DND-41 (cell line): ENCODE measurements around the gene SCN5A.

Experiments used
- ATAC-seq: fragments of 200-7000 bp; cut with Tn5 transposase; 3 replicates; pipeline ENCODE4 v1.9.1; 2021; ENCODE audit warnings: low read depth; ENCODE audit not compliant: insufficient read depth
- DNase-seq: peaks from one replicate; pipeline ENCODE4 v3.0.0-alpha.2; 2020
- H2AFZ ChIP-seq: 2 replicates; pipeline ENCODE4 v1.6.0; 2012; ENCODE audit warnings: low read depth, low read length
- H3K27ac ChIP-seq: 2 replicates; pipeline ENCODE4 v1.5.1; 2012; ENCODE audit warnings: low read length, inconsistent platforms
- H3K27me3 ChIP-seq: fragments of 200-600 bp; sonication (generic); 2 replicates; pipeline ENCODE4 v1.6.0; 2012; ENCODE audit warnings: low read length, mild to moderate bottlenecking, inconsistent platforms; ENCODE audit not compliant: insufficient read depth, poor library complexity
- H3K36me3 ChIP-seq: 2 replicates; pipeline ENCODE4 v1.5.1; 2012; ENCODE audit warnings: low read length, inconsistent platforms; ENCODE audit not compliant: insufficient read depth
- H3K4me1 ChIP-seq: 2 replicates; pipeline ENCODE4 v1.5.1; 2012; ENCODE audit warnings: mild to moderate bottlenecking, low read length; ENCODE audit not compliant: insufficient read depth
- H3K4me2 ChIP-seq: 2 replicates; pipeline ENCODE4 v1.6.0; 2012; ENCODE audit warnings: mild to moderate bottlenecking, moderate library complexity, low read length, inconsistent platforms; ENCODE audit not compliant: insufficient read depth
- H3K4me3 ChIP-seq, 2 experiments: fragments of 200-600 bp in 1 of 2; shearing (Covaris generic) in 1 of 2; 2 replicates each; pipeline ENCODE4 v1.5.1; 2012 to 2016; ENCODE audit warnings: inconsistent platforms in 2 of 2, low read length in 2 of 2, mild to moderate bottlenecking in 2 of 2, low read depth in 1 of 2, moderate library complexity in 1 of 2
- H3K79me2 ChIP-seq: 2 replicates; pipeline ENCODE4 v1.6.0; 2012; ENCODE audit warnings: low read length, inconsistent platforms; ENCODE audit not compliant: insufficient read depth
- H3K9ac ChIP-seq: 2 replicates; pipeline ENCODE4 v1.6.0; 2012; ENCODE audit warnings: low read depth, mild to moderate bottlenecking, inconsistent platforms, low read length, moderate library complexity
- H3K9me3 ChIP-seq: 2 replicates; pipeline ENCODE4 v1.5.1; 2012; ENCODE audit warnings: low read length, moderate library complexity, mild to moderate bottlenecking, inconsistent platforms; ENCODE audit not compliant: insufficient read depth, severe bottlenecking
- H4K20me1 ChIP-seq: 2 replicates; pipeline ENCODE4 v1.6.0; 2012; ENCODE audit warnings: low read length; ENCODE audit not compliant: insufficient read depth
- EZH2 ChIP-seq: IDR thresholded peaks from 3 replicates; pipeline ENCODE4 v1.6.1; 2012; ENCODE audit warnings: borderline replicate concordance, low read depth, mild to moderate bottlenecking, moderate library complexity, low read length, inconsistent platforms; ENCODE audit not compliant: severe bottlenecking
- TF ChIP-seq, protein P1 (sequence below): IDR thresholded peaks from 2 replicates; pipeline ENCODE4 v1.5.1; 2012; ENCODE audit warnings: borderline replicate concordance, low read length, moderate library complexity, mild to moderate bottlenecking; ENCODE audit not compliant: poor library complexity, severe bottlenecking; ENCODE audit errors: extremely low read depth

Gene SCN5A

DNA sequence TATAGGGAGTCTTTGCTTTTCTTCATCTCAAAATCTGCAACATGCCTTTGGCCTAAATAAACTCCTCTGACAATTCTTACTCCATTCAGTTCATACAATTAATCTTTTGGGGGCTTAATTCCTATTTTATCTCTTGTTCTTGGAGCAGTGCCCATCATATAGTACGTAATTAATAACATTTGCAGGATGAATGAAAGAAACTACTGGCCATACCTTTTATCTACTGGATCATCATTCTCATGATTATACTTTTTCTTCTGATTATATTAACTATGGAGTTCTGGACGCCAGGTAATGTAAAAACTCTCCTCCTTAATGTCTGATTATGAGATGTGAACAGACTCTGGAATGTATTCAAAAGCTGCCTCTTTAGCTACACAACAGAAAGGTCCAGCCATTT, 46.5 kb upstream of the SCN5A start:
- H3K4me2 ChIP-seq: no peak overlapping the region
- TF ChIP-seq, protein P1, sequence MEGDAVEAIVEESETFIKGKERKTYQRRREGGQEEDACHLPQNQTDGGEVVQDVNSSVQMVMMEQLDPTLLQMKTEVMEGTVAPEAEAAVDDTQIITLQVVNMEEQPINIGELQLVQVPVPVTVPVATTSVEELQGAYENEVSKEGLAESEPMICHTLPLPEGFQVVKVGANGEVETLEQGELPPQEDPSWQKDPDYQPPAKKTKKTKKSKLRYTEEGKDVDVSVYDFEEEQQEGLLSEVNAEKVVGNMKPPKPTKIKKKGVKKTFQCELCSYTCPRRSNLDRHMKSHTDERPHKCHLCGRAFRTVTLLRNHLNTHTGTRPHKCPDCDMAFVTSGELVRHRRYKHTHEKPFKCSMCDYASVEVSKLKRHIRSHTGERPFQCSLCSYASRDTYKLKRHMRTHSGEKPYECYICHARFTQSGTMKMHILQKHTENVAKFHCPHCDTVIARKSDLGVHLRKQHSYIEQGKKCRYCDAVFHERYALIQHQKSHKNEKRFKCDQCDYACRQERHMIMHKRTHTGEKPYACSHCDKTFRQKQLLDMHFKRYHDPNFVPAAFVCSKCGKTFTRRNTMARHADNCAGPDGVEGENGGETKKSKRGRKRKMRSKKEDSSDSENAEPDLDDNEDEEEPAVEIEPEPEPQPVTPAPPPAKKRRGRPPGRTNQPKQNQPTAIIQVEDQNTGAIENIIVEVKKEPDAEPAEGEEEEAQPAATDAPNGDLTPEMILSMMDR: no peak
- H3K79me2 ChIP-seq: no peaks in the 10 kb centered on the region
- DNase-seq: no peak
- no peaks in the 10 kb centered on the region for H3K4me1 ChIP-seq
- H3K9ac ChIP-seq: no peak overlapping the region
- H3K4me3 ChIP-seq: no peak overlapping the region
- no peak overlapping the region for H2AFZ ChIP-seq
- no peak overlapping the region for H3K27ac ChIP-seq
- no peaks in the 10 kb centered on the region for H3K36me3 ChIP-seq
- H3K27me3 ChIP-seq: peaks cover 6% of the 10 kb centered on the region
- no peaks in the 10 kb centered on the region for H3K9me3 ChIP-seq
- H4K20me1 ChIP-seq: no peaks in the 10 kb centered on the region
- no peak for ATAC-seq

DNA sequence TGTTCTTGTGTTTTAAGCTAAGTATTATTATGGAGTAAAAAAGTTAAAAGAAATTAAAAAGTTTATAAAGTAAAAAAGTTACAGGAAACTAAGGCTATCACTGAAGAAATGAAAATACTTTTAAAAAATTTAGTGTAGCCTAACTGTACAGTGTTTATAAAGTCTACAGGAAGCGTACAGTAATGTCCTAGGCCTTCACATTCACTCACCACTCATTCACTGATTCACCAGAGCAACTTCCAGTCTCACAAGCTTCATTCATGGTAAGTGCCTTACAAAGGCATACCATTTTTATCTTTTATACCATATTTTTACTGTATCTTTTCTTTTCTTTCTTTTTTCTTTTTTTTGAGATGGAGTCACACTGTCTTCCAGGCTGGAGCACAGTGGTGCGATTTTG, 40.7 kb upstream of the SCN5A start:
- no peak for DNase-seq
- Histone ChIP-seq H3K27ac (no peak overlapping the region), H3K9ac (no peak overlapping the region), H3K9me3 (no peaks in the 10 kb centered on the region), H3K4me2 (no peak overlapping the region), H3K36me3 (no peaks in the 10 kb centered on the region), H3K4me3 (no peak overlapping the region), H3K4me1 (no peaks in the 10 kb centered on the region), H4K20me1 (no peaks in the 10 kb centered on the region), H3K79me2 (no peaks in the 10 kb centered on the region), H2AFZ (no peak overlapping the region), H3K27me3 (no peaks in the 10 kb centered on the region)
- no peak for ATAC-seq
- no peak for TF ChIP-seq EZH2
- TF ChIP-seq, protein P1: no peak

DNA sequence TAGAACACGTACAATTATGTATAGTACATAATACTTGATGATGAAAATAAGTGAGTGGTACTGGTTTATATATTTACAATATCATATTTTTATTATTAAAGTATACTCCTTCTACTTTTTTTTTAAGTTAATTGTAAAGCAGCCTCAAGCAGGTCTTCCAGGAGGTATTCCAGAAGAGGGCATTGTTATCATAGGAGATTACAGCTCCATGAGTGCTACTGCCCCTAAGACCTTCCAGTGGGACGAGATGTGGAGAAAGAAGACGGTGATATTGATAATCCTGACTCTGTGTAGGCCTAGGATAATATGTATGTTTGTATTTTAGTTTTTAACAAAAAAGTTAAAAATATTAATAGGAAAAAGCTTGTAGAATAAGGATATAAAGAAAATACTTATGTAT, 40.3 kb upstream of the SCN5A start:
- Histone ChIP-seq H3K27ac (no peak overlapping the region), H3K36me3 (no peaks in the 10 kb centered on the region), H3K79me2 (no peaks in the 10 kb centered on the region), H4K20me1 (no peaks in the 10 kb centered on the region), H3K27me3 (peaks cover 3% of the 10 kb centered on the region), H3K9me3 (no peaks in the 10 kb centered on the region), H3K4me2 (no peak overlapping the region), H3K4me1 (no peaks in the 10 kb centered on the region), H3K9ac (no peak overlapping the region), H2AFZ (no peak overlapping the region), H3K4me3 (no peak overlapping the region)
- ATAC-seq (no peak), DNase-seq (no peak)
- TF ChIP-seq EZH2: no peak
- TF ChIP-seq, protein P1: no peak

- no peak for DNase-seq
- no peak for ATAC-seq
- Histone ChIP-seq H3K27ac (no peak overlapping the region), H3K79me2 (no peaks in the 10 kb centered on the region), H3K4me1 (no peaks in the 10 kb centered on the region), H4K20me1 (no peaks in the 10 kb centered on the region), H2AFZ (no peak overlapping the region), H3K9me3 (no peaks in the 10 kb centered on the region), H3K4me3 (no peak overlapping the region), H3K9ac (no peak overlapping the region), H3K27me3 (peaks cover 6% of the 10 kb centered on the region), H3K36me3 (no peaks in the 10 kb centered on the region), H3K4me2 (no peak overlapping the region)
- TF ChIP-seq, protein P1: no peak
- TF ChIP-seq EZH2: no peak
These were observed 39.9 kb upstream of the SCN5A start for GRCh38 chr3:38689346-38689745.
